Fibroblast of pulmonary artery (primary cell): ENCODE results near the gene EFCAB13.
"Not testable (repeated sequence)": the region's sequence is repeated elsewhere in the genome, so short reads cannot be mapped to it uniquely, and the experiment has no call there.

ENCODE experiments used
- DNase-seq: peaks from one replicate; pipeline ENCODE4 v3.0.0-alpha.2; 2010; ENCODE audit warnings: low read depth
- H3K4me3 ChIP-seq: replicated peaks from 2 replicates; pipeline ENCODE4 v1.5.1; 2011; ENCODE audit warnings: low read depth, mild to moderate bottlenecking, control low read depth, low read length, moderate library complexity
- TF ChIP-seq, protein P1 (sequence below): IDR thresholded peaks from 2 replicates; pipeline ENCODE4 v1.5.1; 2011; ENCODE audit warnings: mild to moderate bottlenecking, control low read depth, low read length, inconsistent platforms; ENCODE audit errors: missing control alignments

EFCAB13 gene

DNA sequence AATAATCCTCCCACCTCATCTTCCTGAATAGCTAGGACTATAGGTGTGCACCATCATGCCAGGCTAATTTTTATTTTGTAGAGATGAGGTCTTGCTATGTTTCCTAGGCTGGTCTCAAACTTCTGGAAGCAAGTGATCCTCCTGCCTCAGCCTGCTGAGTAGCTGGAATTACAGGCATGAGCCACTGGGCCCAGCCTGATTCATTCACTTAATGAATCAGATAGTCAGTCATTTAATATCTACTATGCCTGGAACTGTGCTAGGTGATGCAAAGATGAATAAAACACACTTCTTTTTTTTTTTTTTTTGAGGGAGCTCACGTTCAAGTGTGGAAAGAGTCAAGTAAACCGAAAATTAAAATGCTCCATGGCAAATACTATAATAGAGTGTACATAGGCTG is 39.4 kb downstream of the EFCAB13 start:
- no peak for DNase-seq
- no peak overlapping the region for H3K4me3 ChIP-seq
- TF ChIP-seq, protein P1, sequence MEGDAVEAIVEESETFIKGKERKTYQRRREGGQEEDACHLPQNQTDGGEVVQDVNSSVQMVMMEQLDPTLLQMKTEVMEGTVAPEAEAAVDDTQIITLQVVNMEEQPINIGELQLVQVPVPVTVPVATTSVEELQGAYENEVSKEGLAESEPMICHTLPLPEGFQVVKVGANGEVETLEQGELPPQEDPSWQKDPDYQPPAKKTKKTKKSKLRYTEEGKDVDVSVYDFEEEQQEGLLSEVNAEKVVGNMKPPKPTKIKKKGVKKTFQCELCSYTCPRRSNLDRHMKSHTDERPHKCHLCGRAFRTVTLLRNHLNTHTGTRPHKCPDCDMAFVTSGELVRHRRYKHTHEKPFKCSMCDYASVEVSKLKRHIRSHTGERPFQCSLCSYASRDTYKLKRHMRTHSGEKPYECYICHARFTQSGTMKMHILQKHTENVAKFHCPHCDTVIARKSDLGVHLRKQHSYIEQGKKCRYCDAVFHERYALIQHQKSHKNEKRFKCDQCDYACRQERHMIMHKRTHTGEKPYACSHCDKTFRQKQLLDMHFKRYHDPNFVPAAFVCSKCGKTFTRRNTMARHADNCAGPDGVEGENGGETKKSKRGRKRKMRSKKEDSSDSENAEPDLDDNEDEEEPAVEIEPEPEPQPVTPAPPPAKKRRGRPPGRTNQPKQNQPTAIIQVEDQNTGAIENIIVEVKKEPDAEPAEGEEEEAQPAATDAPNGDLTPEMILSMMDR, result no peak

DNA sequence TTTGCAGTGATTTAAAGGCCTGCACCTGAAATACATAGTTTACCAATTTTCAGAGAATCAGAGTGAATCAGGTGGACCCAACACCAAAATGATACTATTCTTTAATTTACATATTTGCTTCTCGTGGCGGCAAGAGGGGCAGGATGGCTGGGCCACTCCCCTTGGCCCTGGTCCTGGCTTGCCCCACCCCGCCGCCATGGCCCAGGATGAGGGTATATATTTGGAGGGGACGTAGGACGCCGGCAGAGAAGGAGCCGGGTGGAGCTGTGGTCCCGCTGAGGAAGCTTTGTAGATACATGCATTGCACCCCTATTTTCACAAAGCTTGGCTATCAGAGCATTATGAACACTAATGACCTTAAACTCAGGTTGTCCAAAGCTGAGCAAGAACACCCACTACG is 43.5 kb downstream of the EFCAB13 start:
- TF ChIP-seq, protein P1, result no peak
- DNase-seq, result no peak
- no peak overlapping the region for H3K4me3 ChIP-seq

DNA sequence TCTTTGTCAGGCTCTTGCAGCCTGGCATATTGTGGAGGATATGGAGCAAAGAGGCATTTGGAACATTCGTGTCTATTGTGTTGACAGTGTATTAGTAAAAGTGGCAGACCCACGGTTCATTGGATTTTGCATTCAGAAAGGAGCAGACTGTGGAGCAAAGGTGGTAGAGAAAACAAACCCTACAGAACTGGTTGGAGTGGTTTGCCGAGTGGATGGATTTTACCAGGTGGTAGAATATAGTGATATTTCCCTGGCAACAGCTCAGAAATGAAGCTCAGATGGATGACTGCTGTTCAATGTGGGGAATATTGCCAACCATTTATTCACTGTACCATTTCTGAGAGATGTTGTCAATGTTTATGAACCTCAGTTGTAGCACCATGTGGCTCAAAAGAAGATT is 44.5 kb downstream of the EFCAB13 start:
- TF ChIP-seq, protein P1, result no peak
- DNase-seq, result no peak
- no peak overlapping the region for H3K4me3 ChIP-seq

DNA sequence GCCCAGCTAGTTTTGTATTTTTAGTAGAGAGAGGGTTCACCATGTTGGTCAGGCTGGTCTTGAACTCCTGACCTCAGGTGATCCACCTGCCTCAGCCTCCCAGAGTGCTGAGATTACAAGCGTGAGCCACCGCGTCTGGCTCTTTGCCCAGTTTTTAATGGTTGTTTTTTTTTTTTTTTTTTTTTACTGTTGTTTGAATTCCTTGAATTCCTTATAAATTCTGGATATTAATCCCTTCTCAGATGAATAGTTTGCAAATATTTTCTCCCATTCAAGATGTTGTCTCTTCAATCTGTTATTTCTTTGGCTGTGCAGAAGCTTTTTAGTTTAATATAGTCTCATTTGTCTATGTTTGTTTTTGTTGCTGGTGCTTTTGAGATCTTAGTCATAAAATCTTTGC is 47.1 kb downstream of the EFCAB13 start:
- H3K4me3 ChIP-seq, DNase-seq: not testable (repeated sequence)

DNA sequence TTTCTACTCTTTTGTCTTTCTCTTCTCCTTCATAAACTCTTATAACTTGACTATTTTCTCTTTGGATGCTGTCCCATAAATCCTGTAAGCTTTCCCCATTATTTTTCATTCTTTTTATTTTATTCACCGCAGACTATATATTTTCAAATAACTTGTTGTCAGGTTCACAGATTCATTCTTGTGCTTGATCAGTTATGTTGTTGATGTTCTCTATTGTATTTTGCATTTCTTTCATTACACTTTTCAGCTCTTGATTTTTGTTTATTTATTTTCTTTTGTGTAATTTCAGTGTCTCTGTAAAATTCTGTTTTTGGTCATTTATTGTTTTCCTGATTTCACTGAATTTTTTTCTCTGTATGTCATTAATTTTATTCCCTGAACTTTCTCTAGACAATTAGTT is 49.2 kb downstream of the EFCAB13 start:
- DNase-seq, result no peak
- TF ChIP-seq, protein P1, result no peak
- H3K4me3 ChIP-seq, result no peak overlapping the region

DNA sequence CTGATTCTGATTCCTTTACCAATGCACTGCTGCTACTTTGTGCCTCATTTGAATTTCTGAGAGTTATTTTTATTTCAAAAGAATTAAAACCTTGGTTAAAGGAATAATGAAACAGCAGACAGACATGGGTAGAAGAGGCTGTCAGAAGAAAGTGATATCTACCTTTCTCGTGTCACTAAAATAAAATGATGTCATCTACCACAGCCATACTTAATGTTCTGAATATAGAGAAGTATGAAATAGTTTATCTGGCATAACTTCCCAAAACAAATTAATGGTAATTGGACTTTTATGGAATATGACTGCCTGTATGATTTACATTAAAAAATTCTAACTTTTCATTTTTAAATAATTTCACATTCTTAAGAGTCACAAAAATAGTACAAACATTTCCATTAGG is 52.5 kb downstream of the EFCAB13 start:
- TF ChIP-seq, protein P1, result no peak
- no peak overlapping the region for H3K4me3 ChIP-seq
- DNase-seq, result no peak

DNA sequence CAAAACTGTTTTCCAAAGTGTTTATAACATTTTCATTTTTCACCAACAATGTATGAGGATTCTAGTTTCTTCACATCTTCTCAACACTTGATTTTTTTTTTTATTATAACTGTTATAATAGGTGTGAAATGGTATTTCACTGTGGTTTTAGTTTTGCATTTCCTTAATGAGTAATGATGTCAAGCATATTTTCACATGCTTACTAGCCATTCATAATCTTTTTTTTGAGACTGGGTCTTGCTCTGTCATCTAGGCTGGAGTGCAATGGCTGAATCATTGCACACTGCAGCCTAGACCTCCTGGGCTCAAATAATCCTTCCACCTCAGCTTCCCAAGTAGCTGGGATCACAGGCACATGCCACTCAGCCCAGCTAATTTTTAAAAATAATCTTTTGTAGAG is 65.1 kb downstream of the EFCAB13 start:
- TF ChIP-seq, protein P1, result no peak
- no peak for DNase-seq
- no peak overlapping the region for H3K4me3 ChIP-seq

DNA sequence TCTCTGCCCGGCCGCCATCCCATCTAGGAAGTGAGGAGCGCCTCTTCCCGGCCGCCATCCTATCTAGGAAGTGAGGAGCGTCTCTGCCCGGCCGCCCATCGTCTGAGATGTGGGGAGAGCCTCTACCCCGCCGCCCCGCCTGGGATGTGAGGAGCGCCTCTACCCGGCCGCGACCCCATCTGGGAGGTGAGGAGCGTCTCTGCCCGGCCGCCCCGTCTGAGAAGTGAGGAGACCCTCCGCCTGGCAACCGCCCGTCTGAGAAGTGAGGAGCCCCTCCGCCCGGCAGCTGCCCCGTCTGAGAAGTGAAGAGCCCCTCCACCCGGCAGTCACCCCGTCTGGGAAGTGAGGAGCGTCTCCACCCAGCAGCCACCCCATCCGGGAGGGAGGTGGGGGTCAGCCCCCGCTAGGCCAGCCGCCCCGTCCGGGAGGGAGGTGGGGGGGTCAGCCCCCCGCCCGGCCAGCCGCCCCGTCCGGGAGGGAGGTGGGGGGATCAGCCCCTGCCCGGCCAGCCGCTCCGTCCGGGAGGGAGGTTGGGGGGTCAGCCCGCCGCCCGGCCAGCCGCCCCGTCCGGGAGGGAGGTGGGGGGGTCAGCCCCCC is 73.9 kb downstream of the EFCAB13 start:
- DNase-seq, result not testable (repeated sequence)

More for the DNA sequence above, 73.9 kb downstream of the EFCAB13 start:
- not testable (repeated sequence) for H3K4me3 ChIP-seq
